Upper lobe of left lung (tissue), 4 donors: Measurements from ENCODE around the gene UNC5C.

ENCODE experiments used
- POLR2A ChIP-seq, 4 donors: fragments of 450-650 bp; IDR thresholded peaks; one replicate each; pipeline ENCODE4 v1.5.1; 2016 to 2017; ENCODE audit warnings: antibody characterized with exemption in 4 of 4, mild to moderate bottlenecking in 2 of 4
- POLR2AphosphoS5 ChIP-seq, 2 donors: sonication (generic); formaldehyde crosslinking; IDR thresholded peaks; one replicate each; pipeline ENCODE4 v1.5.1; 2017; ENCODE audit warnings: antibody characterized with exemption in 2 of 2
- TF ChIP-seq, protein P1 (sequence below), 6 experiments: fragments of 450-650 bp in 4 of 6; fragments of 200-600 bp in 2 of 6; sonication (generic) in 2 of 6; IDR thresholded peaks; one replicate each; pipeline ENCODE4 v1.5.1; 2016 to 2019; ENCODE audit warnings: antibody characterized with exemption in 6 of 6

DNA sequence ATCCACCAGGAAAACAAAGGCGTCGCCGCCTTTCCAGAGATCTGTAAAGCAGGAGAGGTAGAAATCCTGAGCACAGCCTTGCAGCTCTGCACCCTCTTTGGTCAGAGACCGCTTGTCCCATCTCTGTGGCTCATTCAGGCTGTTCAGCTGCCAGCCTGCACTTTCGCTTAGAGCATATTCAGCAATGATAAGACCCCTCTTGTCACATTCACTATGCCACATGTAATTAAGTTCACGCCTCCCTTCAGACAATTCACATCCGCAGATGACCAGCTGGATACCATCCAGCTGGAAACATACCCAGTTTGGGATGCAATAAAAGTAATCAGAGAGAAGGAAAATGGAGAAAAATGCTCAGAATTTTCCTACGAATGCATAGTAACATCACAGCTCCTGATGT, 335.4 kb downstream of the UNC5C start:
- TF ChIP-seq POLR2A (IDR thresholded peaks at IDR 0.05) (no peak), POLR2AphosphoS5 (IDR thresholded peaks at IDR 0.05) (no peak)
- TF ChIP-seq, protein P1, sequence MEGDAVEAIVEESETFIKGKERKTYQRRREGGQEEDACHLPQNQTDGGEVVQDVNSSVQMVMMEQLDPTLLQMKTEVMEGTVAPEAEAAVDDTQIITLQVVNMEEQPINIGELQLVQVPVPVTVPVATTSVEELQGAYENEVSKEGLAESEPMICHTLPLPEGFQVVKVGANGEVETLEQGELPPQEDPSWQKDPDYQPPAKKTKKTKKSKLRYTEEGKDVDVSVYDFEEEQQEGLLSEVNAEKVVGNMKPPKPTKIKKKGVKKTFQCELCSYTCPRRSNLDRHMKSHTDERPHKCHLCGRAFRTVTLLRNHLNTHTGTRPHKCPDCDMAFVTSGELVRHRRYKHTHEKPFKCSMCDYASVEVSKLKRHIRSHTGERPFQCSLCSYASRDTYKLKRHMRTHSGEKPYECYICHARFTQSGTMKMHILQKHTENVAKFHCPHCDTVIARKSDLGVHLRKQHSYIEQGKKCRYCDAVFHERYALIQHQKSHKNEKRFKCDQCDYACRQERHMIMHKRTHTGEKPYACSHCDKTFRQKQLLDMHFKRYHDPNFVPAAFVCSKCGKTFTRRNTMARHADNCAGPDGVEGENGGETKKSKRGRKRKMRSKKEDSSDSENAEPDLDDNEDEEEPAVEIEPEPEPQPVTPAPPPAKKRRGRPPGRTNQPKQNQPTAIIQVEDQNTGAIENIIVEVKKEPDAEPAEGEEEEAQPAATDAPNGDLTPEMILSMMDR (IDR thresholded peaks at IDR 0.05): no peak
